Tibial nerve (tissue), 4 donors: ENCODE measurements around the gene HOXB2. TPM values are rescaled to one million over a fixed set of nuclear protein-coding genes. Genes with fewer than 3 reads are reported as not detected.

Source experiments
- DNase-seq, 2 donors: peaks; one replicate each; pipeline ENCODE4 v3.0.0-alpha.2; 2019; ENCODE audit warnings: low spot score in 2 of 2
- H3K27ac ChIP-seq, 4 donors: fragments of 200-600 bp; sonication (generic) in 3 of 4; one replicate each; pipeline ENCODE4 v1.5.1; 2017 to 2019; ENCODE audit warnings: mild to moderate bottlenecking in 1 of 4
- H3K27me3 ChIP-seq, 2 donors: fragments of 200-600 bp; sonication (generic) in 1 of 2; one replicate each; pipeline versions ENCODE4 v1.5.1 to v1.6.0; 2017 to 2019
- H3K36me3 ChIP-seq, 3 donors: fragments of 200-600 bp; sonication (generic); one replicate each; pipeline ENCODE4 v1.5.1; 2018 to 2019
- H3K4me1 ChIP-seq, 4 donors: fragments of 200-600 bp; sonication (generic) in 3 of 4; one replicate each; pipeline ENCODE4 v1.5.1; 2017 to 2019
- H3K4me3 ChIP-seq, 4 donors: fragments of 200-600 bp; sonication (generic) in 3 of 4; one replicate each; pipeline ENCODE4 v1.5.1; 2017 to 2019; ENCODE audit warnings: mild to moderate bottlenecking in 1 of 4, moderate library complexity in 1 of 4
- H3K9me3 ChIP-seq, 4 donors: fragments of 200-600 bp; sonication (generic) in 3 of 4; one replicate each; pipeline ENCODE4 v1.5.1; 2017 to 2019
- EP300 ChIP-seq, 2 donors: sonication (generic); formaldehyde crosslinking; IDR thresholded peaks; one replicate each; pipeline ENCODE4 v1.6.1; 2017; ENCODE audit warnings: antibody characterized with exemption in 2 of 2, mild to moderate bottlenecking in 1 of 2
- POLR2A ChIP-seq, 2 donors: fragments of 450-650 bp; IDR thresholded peaks; one replicate each; pipeline ENCODE4 v1.6.1; 2017; ENCODE audit warnings: antibody characterized with exemption in 2 of 2, mild to moderate bottlenecking in 2 of 2, moderate library complexity in 2 of 2
- WGBS, 2 donors: methylation state at CpG; one replicate each; pipeline ENCODE4 v1.1.5; 2018; 5-methylcytosine and 5-hydroxymethylcytosine counted together
- total RNA-seq, 4 donors: library from RNA; depleted of rRNA; stranded (reverse); fragments of >200 nt; gene quantifications; one replicate each; pipeline ENCODE4 v1.1.0, GENCODE V29; 2016
- TF ChIP-seq, protein P1 (sequence below), 5 experiments: fragments of 200-600 bp in 3 of 5; fragments of 450-650 bp in 2 of 5; sonication (generic) in 3 of 5; IDR thresholded peaks; one replicate each; pipeline ENCODE4 v1.5.1; 2016 to 2019; ENCODE audit warnings: antibody characterized with exemption in 5 of 5, mild to moderate bottlenecking in 3 of 5, moderate library complexity in 2 of 5

The HOXB2 gene
- total RNA-seq, 4 donors from 2014 or later = 6.9 to 29.3 (median 19.2) TPM

DNA sequence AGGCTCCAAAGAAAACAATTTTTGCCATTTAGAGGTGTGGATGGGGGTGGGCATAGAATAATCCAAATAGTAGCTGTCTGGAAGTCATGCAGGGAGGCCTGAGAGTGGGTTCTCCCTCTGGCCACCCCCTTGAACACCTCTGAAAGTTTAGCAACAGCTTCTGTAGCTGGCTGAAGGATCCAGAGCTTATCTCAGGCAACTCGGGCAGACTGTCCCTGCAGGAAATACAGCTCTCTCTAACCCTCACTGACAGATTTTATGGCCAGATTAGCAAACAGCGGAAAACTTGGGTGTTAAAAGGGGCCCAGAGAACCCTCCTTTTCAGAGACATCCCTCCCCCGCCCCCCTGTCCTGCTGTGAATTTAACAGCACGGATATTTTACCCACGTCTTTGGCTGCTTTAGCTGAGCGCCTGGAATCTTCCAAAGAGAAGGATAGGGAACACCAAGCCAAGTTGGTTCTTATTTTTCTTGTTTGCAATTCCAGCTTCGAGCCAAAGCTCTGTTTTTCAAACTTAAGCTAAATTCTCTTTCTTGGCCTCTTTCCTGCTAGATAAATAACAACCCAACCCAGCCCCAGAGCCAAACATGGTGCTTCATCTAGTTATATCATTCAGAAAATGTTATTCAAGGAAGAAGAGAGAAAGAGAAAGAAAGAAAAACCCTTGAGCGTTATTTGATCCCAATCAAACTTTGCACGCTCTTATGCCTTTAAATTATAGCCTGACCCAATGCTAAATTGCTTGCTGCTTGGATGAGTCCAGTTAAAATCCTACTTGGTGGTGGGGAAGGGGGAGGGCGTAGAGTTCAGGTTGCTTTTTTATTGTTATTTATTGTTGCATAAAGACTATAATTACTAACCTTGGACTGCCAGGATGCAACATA lies 2.3 kb upstream of the HOXB2 start:
- no peaks in the 10 kb centered on the region for H3K9me3 ChIP-seq
- H3K27me3 ChIP-seq = peaks cover 0 to 73% of the 10 kb centered on the region in 2 donors
- H3K4me1 ChIP-seq = peaks cover 0 to 30% (median 2%) of the 10 kb centered on the region in 4 donors
- 19 to 33% methylated on average over 10 of the region's 10 CpGs for WGBS, 2 donors
- no peak for TF ChIP-seq EP300 (IDR thresholded peaks at IDR 0.05)
- no peak for TF ChIP-seq POLR2A (IDR thresholded peaks at IDR 0.05)
- DNase-seq = no peak
- no peaks in the 10 kb centered on the region for H3K36me3 ChIP-seq
- peak overlapping the region in 1 of 4 donors; percentile 15 for H3K4me3 ChIP-seq
- peak overlapping the region; percentile 47 to 96 (median 90) for H3K27ac ChIP-seq

DNA sequence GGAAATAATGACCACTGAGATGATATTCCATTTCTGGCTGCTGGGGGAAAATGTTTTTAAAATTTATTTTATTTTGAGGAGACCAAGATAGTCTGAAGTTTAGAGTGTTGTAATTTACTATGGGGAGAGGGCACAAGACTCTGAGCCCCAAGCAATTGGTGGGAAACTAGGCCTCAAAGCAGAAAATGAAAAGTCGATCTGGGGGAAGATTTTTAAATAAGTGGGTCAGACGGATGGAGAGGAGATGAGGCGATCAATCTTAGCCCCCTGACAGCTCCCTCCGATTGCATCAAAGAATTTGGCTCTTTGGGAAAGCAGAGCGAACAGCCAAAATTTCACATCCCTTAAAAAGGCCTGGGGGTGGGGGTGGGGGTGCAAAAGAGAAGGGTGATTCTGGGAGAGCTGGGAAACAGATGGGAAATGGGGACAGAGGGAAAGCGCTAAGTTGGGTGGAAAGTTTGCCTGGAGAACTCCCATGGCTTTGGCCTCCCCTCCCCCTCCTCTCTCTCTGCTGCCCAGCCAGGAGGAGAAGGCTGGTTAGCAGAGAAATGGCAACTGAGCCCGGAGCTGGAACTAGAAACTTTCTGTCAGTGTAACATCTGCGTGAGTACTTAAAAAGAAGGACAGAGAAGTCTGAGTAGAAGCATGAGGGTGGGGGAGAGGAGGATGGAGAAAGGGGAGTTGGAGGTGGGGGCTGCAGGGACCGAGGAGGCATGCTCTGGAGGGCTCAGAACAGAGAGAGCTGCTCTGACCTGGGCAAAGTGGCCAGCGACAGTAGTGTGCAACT lies 1.4 kb upstream of the HOXB2 start:
- Histone ChIP-seq H3K9me3 (no peaks in the 10 kb centered on the region), H3K36me3 (no peaks in the 10 kb centered on the region), H3K4me3 (no peak overlapping the region), H3K27ac (peak overlapping the region; percentile 47 to 96 (median 90)), H3K4me1 (peaks cover 0 to 31% (median 2%) of the 10 kb centered on the region in 4 donors), H3K27me3 (peaks cover 0 to 71% of the 10 kb centered on the region in 2 donors)
- 43 to 47% methylated on average over 10 of the region's 10 CpGs for WGBS, 2 donors
- TF ChIP-seq, protein P1, sequence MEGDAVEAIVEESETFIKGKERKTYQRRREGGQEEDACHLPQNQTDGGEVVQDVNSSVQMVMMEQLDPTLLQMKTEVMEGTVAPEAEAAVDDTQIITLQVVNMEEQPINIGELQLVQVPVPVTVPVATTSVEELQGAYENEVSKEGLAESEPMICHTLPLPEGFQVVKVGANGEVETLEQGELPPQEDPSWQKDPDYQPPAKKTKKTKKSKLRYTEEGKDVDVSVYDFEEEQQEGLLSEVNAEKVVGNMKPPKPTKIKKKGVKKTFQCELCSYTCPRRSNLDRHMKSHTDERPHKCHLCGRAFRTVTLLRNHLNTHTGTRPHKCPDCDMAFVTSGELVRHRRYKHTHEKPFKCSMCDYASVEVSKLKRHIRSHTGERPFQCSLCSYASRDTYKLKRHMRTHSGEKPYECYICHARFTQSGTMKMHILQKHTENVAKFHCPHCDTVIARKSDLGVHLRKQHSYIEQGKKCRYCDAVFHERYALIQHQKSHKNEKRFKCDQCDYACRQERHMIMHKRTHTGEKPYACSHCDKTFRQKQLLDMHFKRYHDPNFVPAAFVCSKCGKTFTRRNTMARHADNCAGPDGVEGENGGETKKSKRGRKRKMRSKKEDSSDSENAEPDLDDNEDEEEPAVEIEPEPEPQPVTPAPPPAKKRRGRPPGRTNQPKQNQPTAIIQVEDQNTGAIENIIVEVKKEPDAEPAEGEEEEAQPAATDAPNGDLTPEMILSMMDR (IDR thresholded peaks at IDR 0.05) = no peak
- TF ChIP-seq EP300 (IDR thresholded peaks at IDR 0.05) (no peak), POLR2A (IDR thresholded peaks at IDR 0.05) (no peak)
- no peak for DNase-seq

DNA sequence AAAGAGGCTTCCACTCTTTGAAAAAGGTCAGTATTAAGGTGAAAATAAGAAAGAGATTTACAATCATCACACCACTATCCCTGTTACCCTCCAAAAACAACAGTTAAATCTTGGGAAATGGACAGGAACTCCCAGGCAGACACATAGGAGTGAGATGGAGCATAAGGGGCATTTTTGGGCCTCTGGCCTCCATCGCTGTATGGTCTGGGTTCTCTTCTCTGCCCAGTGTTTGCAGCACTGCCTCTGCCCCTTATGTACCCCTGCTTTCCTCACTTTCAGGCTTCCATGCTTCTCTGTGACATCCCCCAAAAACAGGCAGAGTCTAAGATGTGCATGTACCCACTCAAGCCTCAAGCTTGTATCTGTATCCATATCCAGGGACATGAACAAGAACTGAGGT lies 630 bp upstream of the HOXB2 start:
- WGBS, 2 donors = 94 to 95% methylated on average over 1 of the region's 1 CpG
- Histone ChIP-seq H3K27ac (peak overlapping the region; percentile 89 to 96 (median 92)), H3K4me3 (no peak overlapping the region), H3K36me3 (no peaks in the 10 kb centered on the region), H3K4me1 (peaks cover 0 to 34% (median 2%) of the 10 kb centered on the region in 4 donors), H3K27me3 (peaks cover 0 to 68% of the 10 kb centered on the region in 2 donors), H3K9me3 (no peaks in the 10 kb centered on the region)
- TF ChIP-seq POLR2A (IDR thresholded peaks at IDR 0.05) (no peak), EP300 (IDR thresholded peaks at IDR 0.05) (no peak)
- TF ChIP-seq, protein P1 (IDR thresholded peaks at IDR 0.05) = no peak
- DNase-seq = no peak

DNA sequence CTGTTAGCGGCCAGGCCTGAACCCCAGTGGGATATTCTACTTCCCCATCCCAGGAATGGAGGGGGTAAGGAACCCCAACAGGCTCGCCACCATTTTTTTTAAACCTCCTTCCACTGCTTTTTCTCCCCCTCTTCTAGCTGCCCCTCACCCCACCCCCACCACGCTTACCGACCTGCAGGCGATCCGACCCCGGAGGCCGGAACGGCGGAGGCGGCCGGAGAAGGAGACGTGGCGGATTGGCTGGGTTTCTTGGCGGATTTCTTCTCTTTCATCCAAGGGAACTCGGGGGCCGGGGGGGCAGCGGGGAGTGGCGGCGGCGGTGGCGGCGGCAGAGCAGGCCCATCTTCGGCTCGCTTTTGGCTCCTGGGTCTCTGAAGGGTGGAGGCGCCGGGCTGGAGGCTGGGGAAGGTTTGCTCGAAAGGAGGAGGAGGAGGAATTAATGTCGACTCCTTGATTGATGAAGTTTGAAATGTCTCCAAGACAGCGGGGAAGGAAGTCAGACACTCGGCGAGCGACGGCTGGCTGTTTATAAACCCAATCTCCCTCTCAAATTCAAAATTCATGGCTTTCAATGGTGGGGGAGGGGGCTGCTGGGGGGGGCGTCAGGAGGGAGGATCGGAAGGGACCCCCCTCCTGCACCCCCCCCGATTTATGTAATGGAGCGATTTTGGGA lies 424 bp downstream of the HOXB2 start:
- Histone ChIP-seq H3K27ac (peak overlapping the region; percentile 89 to 96 (median 92)), H3K4me1 (peaks cover 0 to 32% (median 2%) of the 10 kb centered on the region in 4 donors)

More for the DNA sequence above, 424 bp downstream of the HOXB2 start:
- Histone ChIP-seq H3K9me3 (no peaks in the 10 kb centered on the region), H3K4me3 (peak overlapping the region; percentile 51 to 66 (median 59)), H3K27me3 (peaks cover 0 to 64% of the 10 kb centered on the region in 2 donors), H3K36me3 (no peaks in the 10 kb centered on the region)
- peak; percentile 19 to 49 for DNase-seq
- 2 to 3% methylated on average over 34 to 38 of the region's 38 CpGs for WGBS, 2 donors
- TF ChIP-seq POLR2A (IDR thresholded peaks at IDR 0.05) = no peak
- TF ChIP-seq, protein P1 (IDR thresholded peaks at IDR 0.05) = no peak
- peak in 1 of 2 donors; percentile 7 for TF ChIP-seq EP300 (IDR thresholded peaks at IDR 0.05)
